Stomach smooth muscle (tissue), 2 donors: ENCODE results near the gene KLHL9.

ENCODE experiments used
- H3K27ac ChIP-seq: one replicate; pipeline ENCODE4 v1.7.0; 2013; ENCODE audit warnings: mild to moderate bottlenecking, low read length, inconsistent platforms
- H3K27me3 ChIP-seq, 2 donors: one replicate each; pipeline ENCODE4 v1.7.0; 2013; ENCODE audit warnings: low read length in 2 of 2; ENCODE audit not compliant: insufficient read depth in 2 of 2, control insufficient read depth in 1 of 2
- H3K36me3 ChIP-seq, 2 donors: one replicate each; pipeline ENCODE4 v1.7.0; 2013; ENCODE audit warnings: low read length in 2 of 2; ENCODE audit not compliant: control insufficient read depth in 2 of 2, insufficient read depth in 2 of 2
- H3K4me1 ChIP-seq: one replicate; pipeline ENCODE4 v1.7.0; 2013; ENCODE audit warnings: low read length; ENCODE audit not compliant: control insufficient read depth, insufficient read depth
- H3K4me3 ChIP-seq, 2 donors: one replicate each; pipeline ENCODE4 v1.7.0; 2013; ENCODE audit warnings: low read length in 2 of 2
- H3K9ac ChIP-seq, 2 donors: one replicate each; pipeline ENCODE4 v1.7.0; 2013; ENCODE audit warnings: low read length in 2 of 2, mild to moderate bottlenecking in 1 of 2
- H3K9me3 ChIP-seq, 2 donors: one replicate each; pipeline ENCODE4 v1.7.0; 2013; ENCODE audit warnings: low read length in 2 of 2; ENCODE audit not compliant: control insufficient read depth in 2 of 2
- donor health status: healthy.
- donor health status: Pancreatic carcinoma.

The KLHL9 gene

DNA sequence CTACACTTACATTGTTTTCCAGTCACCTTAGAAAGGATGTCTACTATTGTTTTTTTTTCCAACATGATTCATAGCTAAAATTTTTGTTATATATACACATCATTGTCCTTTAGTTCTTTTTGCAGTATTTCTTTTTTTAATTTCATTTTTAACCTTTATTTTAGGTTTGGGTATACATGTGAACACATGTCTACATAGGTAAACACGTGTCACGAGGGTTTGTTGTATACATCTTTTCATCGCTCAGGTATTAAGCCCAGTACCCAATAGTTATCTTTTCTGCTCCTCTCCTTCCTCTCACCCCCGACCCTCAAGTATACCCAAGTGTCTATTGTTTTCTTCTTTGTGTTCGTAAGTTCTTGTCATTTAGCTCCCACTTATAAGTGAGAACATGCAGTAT is 49.1 kb downstream of the KLHL9 start:
- Histone ChIP-seq H3K4me1 (no peaks in the 10 kb centered on the region), H3K27me3 (no peaks in the 10 kb centered on the region), H3K36me3 (no peaks in the 10 kb centered on the region), H3K27ac (no peak overlapping the region), H3K9me3 (no peaks in the 10 kb centered on the region), H3K4me3 (no peak overlapping the region), H3K9ac (no peak overlapping the region)

DNA sequence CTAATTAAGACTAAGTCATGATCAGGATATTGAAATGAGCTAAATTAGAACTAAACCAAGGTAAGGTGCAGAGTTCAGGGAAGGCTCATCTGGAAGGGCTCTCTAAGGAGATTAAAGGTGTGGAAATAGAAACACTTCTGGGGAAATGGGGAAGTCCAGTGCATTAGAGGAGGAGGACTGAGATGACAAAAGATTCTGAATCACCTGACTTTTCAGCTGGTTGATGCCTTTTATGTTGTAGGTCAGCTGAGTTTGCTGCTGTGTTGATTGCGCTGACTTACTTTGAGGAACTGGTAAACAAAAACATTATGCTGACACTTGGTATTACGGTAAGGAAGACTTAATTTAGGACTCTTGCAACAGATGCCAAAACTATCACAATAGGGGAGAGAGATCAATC is 53.9 kb downstream of the KLHL9 start:
- Histone ChIP-seq H3K4me1 (no peaks in the 10 kb centered on the region), H3K9ac (no peak overlapping the region), H3K27ac (no peak overlapping the region), H3K27me3 (no peaks in the 10 kb centered on the region), H3K4me3 (no peak overlapping the region), H3K36me3 (no peaks in the 10 kb centered on the region), H3K9me3 (peaks cover 0 to 3% of the 10 kb centered on the region in 2 donors)
